Choroid plexus epithelial cell (primary cell): Measurements from ENCODE around the gene CASP8AP2.
A peak's percentile ranks its signal among the peaks of the same experiment; 100 is the strongest.

Experiments used
- DNase-seq: peaks from one replicate; pipeline ENCODE4 v3.0.0-alpha.2; 2010; ENCODE audit warnings: low read depth
- H3K4me3 ChIP-seq: 2 replicates; pipeline ENCODE4 v1.5.1; 2011; ENCODE audit warnings: low read depth, mild to moderate bottlenecking, control low read depth, low read length, moderate library complexity
- TF ChIP-seq, protein P1 (sequence below): conservative IDR thresholded peaks from 2 replicates; pipeline ENCODE4 v1.5.1; 2011; ENCODE audit warnings: low read depth, mild to moderate bottlenecking, control low read depth, inconsistent platforms, low read length, moderate library complexity

Gene CASP8AP2

DNA sequence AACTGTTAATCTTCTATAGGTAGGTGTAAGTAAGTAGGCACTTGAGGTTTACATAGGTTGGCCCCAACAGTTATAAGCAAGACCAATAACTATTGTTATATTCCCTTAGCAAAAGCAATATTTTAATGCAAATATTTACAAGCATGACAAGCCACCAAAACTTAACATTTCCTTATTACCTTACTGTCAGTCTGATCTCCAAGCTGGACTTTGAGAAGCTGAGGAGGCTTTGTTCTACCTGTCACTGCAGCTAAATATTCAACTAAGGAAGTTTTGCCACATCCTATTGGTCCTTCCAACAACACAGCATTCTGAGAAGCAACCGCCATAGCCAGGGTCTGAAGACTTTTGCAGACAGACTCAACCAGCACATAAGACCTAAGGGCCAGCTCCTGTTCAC lies 39.7 kb upstream of the CASP8AP2 start:
- H3K4me3 ChIP-seq, result no peak overlapping the region
- TF ChIP-seq, protein P1, sequence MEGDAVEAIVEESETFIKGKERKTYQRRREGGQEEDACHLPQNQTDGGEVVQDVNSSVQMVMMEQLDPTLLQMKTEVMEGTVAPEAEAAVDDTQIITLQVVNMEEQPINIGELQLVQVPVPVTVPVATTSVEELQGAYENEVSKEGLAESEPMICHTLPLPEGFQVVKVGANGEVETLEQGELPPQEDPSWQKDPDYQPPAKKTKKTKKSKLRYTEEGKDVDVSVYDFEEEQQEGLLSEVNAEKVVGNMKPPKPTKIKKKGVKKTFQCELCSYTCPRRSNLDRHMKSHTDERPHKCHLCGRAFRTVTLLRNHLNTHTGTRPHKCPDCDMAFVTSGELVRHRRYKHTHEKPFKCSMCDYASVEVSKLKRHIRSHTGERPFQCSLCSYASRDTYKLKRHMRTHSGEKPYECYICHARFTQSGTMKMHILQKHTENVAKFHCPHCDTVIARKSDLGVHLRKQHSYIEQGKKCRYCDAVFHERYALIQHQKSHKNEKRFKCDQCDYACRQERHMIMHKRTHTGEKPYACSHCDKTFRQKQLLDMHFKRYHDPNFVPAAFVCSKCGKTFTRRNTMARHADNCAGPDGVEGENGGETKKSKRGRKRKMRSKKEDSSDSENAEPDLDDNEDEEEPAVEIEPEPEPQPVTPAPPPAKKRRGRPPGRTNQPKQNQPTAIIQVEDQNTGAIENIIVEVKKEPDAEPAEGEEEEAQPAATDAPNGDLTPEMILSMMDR, result no peak
- DNase-seq, result no peak

DNA sequence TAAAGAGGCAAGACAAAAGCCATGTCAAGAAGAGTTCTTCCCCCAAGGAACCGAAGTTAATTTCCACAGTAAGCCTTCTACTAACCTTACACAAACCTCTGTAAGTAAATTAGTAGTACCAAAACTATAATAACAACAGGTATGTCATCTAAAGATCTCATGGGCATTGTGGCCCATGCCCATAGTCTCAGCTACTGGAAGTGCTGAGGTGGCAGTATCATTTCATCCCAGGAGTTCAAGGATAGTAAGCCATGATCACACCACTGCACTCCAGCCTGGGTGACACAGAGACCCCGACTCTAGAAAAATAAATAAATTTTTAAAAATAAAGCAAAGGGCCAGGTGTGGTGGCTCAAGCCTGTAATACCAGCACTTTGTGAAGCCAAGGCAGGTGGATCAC lies 39.3 kb upstream of the CASP8AP2 start:
- TF ChIP-seq, protein P1, result no peak
- H3K4me3 ChIP-seq, result no peak overlapping the region
- no peak for DNase-seq

DNA sequence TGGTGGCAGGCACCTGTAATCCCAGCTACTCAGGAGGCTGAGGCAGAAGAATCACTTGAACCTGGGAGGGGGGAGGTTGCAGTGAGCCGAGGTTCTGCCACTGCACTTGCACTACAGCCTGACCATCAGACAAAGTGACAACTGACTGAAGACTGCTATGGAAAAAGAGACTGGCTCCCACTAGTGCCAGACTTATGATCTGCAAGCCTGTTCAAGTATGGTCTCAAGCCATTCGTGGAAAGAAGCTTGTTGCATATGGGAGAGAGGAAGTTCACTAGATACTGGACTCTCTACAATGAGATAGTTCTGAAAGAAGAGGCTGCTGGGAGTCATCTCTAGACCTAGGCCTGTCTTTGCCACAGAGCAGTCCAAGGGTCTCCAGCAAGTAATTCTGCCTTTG lies 36.8 kb upstream of the CASP8AP2 start:
- TF ChIP-seq, protein P1, result peak; percentile 65
- H3K4me3 ChIP-seq, result no peak overlapping the region
- peak; percentile 71 for DNase-seq

DNA sequence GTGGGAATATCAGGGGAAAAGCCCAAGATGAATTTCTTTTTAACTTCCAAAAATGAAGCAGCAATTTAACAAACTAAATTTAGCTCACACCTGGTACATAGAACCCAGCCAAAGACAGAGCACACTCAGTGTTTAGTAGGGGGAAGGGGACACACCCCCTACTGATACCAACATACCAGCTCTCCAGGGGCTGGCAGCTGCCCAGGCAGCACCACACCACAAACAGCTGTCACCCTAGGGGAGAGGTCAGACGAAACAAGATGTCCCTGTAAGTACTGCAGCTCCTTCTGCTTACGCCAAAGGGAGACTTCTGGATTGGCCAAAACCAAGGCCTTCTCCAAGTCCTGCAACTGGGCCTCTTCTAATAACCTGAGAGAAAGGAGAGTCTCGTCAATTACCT lies 36.1 kb upstream of the CASP8AP2 start:
- no peak overlapping the region for H3K4me3 ChIP-seq
- TF ChIP-seq, protein P1, result no peak
- DNase-seq, result peak; percentile 78

DNA sequence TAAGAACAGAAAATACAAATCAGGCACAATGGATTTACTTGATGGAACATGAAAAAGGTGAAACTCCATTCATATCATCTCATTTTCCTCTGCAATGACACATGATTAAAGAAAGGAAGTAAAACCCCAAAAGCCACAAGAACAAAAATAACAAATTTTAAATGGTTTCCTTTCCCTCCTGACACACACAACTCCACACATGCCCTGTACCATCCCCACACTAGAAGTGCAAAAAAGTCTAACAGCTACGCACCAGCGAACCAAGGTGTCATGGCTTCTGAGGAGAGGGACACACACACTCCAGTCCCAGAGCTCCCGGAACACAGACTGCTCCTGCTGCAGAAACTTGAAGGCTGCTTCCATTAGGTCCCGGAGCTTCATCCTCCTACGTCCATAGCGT lies 35.4 kb upstream of the CASP8AP2 start:
- DNase-seq, result no peak
- H3K4me3 ChIP-seq, result no peak overlapping the region
- TF ChIP-seq, protein P1, result no peak

DNA sequence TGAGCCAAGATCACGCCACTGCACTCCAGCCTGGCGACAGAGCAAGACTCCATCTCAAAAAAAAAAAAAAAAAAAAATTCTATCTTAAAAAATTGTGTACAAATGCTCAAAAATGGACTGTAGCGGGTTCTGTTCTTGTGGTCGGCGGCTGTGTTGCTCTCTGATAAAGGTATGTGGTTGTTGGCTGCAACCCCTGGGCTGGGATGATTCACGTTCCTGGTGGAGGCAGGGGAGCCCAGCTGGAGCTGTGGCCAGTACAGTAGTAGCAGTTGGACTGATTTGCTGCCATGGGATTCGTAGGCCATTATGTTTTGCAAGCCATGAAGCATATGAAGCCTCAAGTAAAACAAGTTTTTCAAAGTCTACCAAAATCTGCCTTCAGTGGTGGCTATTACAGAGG lies 32.4 kb upstream of the CASP8AP2 start:
- peak; percentile 98 for DNase-seq
- TF ChIP-seq, protein P1, result no peak

DNA sequence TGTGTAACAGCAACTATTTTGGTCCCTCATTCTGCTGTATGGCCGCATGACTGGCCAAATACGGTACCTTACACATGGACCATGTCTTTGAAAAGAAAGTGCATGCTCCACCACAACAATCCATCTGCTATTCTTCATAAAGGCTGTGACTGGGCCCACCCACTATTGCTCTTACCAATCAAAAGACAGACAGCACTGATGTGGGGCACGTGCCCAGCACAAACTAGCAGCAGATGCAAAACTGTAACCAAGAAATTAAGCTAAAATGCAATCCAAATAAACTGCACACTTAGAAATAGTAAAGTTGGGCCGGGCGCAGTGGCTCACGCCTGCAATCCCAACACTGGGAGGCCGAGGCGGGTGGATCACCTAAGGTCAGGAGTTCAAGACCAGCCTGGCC lies 30.6 kb upstream of the CASP8AP2 start:
- TF ChIP-seq, protein P1, result no peak
- no peak for DNase-seq

More for the DNA sequence above, 32.4 kb upstream of the CASP8AP2 start:
- no peak overlapping the region for H3K4me3 ChIP-seq

More for the DNA sequence above, 30.6 kb upstream of the CASP8AP2 start:
- no peak overlapping the region for H3K4me3 ChIP-seq
